IMR-90 (cell line): Measurements from ENCODE around the gene NEIL1. TPM values are rescaled to one million over a fixed set of nuclear protein-coding genes. Genes with fewer than 3 reads are reported as not detected.
"Not testable (repeated sequence)": the region's sequence is repeated elsewhere in the genome, so short reads cannot be mapped to it uniquely, and the experiment has no call there.

ENCODE experiments used
- ATAC-seq: fragments of 200-7000 bp; cut with Tn5 transposase; 2 replicates; pipeline ENCODE4 v1.9.1; 2020; ENCODE audit warnings: low read depth, mild to moderate bottlenecking, moderate library complexity
- BruUV-seq: library from RNA; stranded (reverse); fragments of 400-500 nt; replicated peaks from 2 replicates; lab custom pipeline; 2021; lab: Mats Ljungman, UMichigan
- CTCF ChIA-PET: fragments of 300-600 bp; formaldehyde crosslinking; extraction: SDS; loops from one replicate; lab custom pipeline; 2021; ENCODE audit warnings: antibody characterized with exemption; lab: Yijun Ruan, JAX
- POLR2A ChIA-PET: fragments of 300-600 bp; sonication (Branson Sonifier 250); formaldehyde crosslinking; loops from one replicate; lab custom pipeline; 2022; ENCODE audit warnings: antibody characterized with exemption; ENCODE audit not compliant: unreplicated experiment; lab: Charles Lee
- DNase-seq: peaks from one replicate; pipeline ENCODE4 v3.0.0; 2013
- H2AFZ ChIP-seq: replicated peaks from 2 replicates; pipeline ENCODE3; 2013; ENCODE audit warnings: low read length, mild to moderate bottlenecking; ENCODE audit not compliant: poor library complexity
- H2AK5ac ChIP-seq: 2 replicates; pipeline ENCODE4 v1.6.1; 2013; ENCODE audit warnings: low read depth, low read length, inconsistent platforms
- H2AK9ac ChIP-seq: replicated peaks from 2 replicates; pipeline ENCODE3; 2013; ENCODE audit warnings: mild to moderate bottlenecking, low read depth, low read length, moderate library complexity; ENCODE audit not compliant: poor library complexity
- H2BK120ac ChIP-seq: 2 replicates; pipeline ENCODE4 v1.6.1; 2013; ENCODE audit warnings: low read depth, low read length, inconsistent platforms
- H2BK15ac ChIP-seq: 3 replicates; pipeline ENCODE4 v1.6.1; 2013; ENCODE audit warnings: low read depth, low read length, inconsistent platforms
- H2BK20ac ChIP-seq: 2 replicates; pipeline ENCODE4 v1.6.1; 2013; ENCODE audit warnings: low read depth, mild to moderate bottlenecking, inconsistent platforms, low read length, moderate library complexity
- H2BK5ac ChIP-seq: 2 replicates; pipeline ENCODE4 v1.6.1; 2013; ENCODE audit warnings: mild to moderate bottlenecking, low read depth, low read length, inconsistent platforms; ENCODE audit not compliant: poor library complexity, severe bottlenecking
- H3K14ac ChIP-seq: replicated peaks from 2 replicates; pipeline ENCODE4 v1.6.1; 2013; ENCODE audit warnings: low read depth, low read length, inconsistent platforms
- H3K18ac ChIP-seq: 2 replicates; pipeline ENCODE4 v1.6.1; 2013; ENCODE audit warnings: low read depth, low read length, control low read depth
- H3K23ac ChIP-seq: 2 replicates; pipeline ENCODE4 v1.6.1; 2013; ENCODE audit warnings: low read depth, low read length, inconsistent platforms
- H3K27ac ChIP-seq: 2 replicates; pipeline ENCODE4 v1.5.1; 2013; ENCODE audit warnings: mild to moderate bottlenecking, control low read depth, low read length; ENCODE audit not compliant: insufficient read depth
- H3K27me3 ChIP-seq: 2 replicates; pipeline ENCODE4 v1.6.1; 2013; ENCODE audit warnings: low read length; ENCODE audit not compliant: control insufficient read depth, insufficient read depth
- H3K36me3 ChIP-seq: 2 replicates; pipeline ENCODE4 v1.6.1; 2013; ENCODE audit warnings: low read length, mixed read lengths; ENCODE audit not compliant: control insufficient read depth, insufficient read depth
- H3K4ac ChIP-seq: 2 replicates; pipeline ENCODE4 v1.6.1; 2013; ENCODE audit warnings: low read depth, low read length, inconsistent platforms
- H3K4me1 ChIP-seq: 2 replicates; pipeline ENCODE4 v1.6.1; 2013; ENCODE audit warnings: low read length, mixed read lengths; ENCODE audit not compliant: control insufficient read depth, insufficient read depth
- H3K4me2 ChIP-seq: 2 replicates; pipeline ENCODE4 v1.6.1; 2013; ENCODE audit warnings: low read depth, mild to moderate bottlenecking, control low read depth, low read length, moderate library complexity
- H3K4me3 ChIP-seq: 2 replicates; pipeline ENCODE4 v1.5.1; 2013; ENCODE audit warnings: low read depth, mild to moderate bottlenecking, control low read depth, low read length, moderate library complexity; ENCODE audit not compliant: insufficient read depth
- H3K56ac ChIP-seq: 2 replicates; pipeline ENCODE4 v1.6.1; 2013; ENCODE audit warnings: low read length, inconsistent platforms; ENCODE audit not compliant: insufficient read depth; ENCODE audit errors: extremely low read depth
- H3K79me1 ChIP-seq, 2 experiments: 2 replicates each; pipeline ENCODE4 v1.6.1; 2013; ENCODE audit warnings: low read length in 2 of 2, inconsistent platforms in 1 of 2, low read depth in 1 of 2
- H3K9ac ChIP-seq: 2 replicates; pipeline ENCODE4 v1.6.1; 2013; ENCODE audit warnings: low read depth, low read length, control low read depth
- H3K9me1 ChIP-seq: 2 replicates; pipeline ENCODE4 v1.6.1; 2013; ENCODE audit warnings: low read length, inconsistent platforms; ENCODE audit not compliant: insufficient read depth
- H3K9me3 ChIP-seq: 2 replicates; pipeline ENCODE4 v1.6.1; 2013; ENCODE audit warnings: low read length; ENCODE audit not compliant: control insufficient read depth, insufficient read depth
- H4K20me1 ChIP-seq: 2 replicates; pipeline ENCODE4 v1.6.1; 2013; ENCODE audit warnings: low read length, inconsistent platforms; ENCODE audit not compliant: insufficient read depth
- H4K5ac ChIP-seq: 2 replicates; pipeline ENCODE4 v1.6.1; 2013; ENCODE audit warnings: mild to moderate bottlenecking, low read depth, low read length, control low read depth
- H4K8ac ChIP-seq, 2 experiments: 2 replicates each; pipeline ENCODE4 v1.6.1; 2013; ENCODE audit warnings: low read depth in 2 of 2, low read length in 2 of 2, control low read depth in 1 of 2, inconsistent platforms in 1 of 2
- H4K91ac ChIP-seq: 2 replicates; pipeline ENCODE4 v1.6.1; 2013; ENCODE audit warnings: low read depth, low read length, inconsistent platforms; ENCODE audit not compliant: insufficient read depth
- WGBS, 2 experiments: methylation state at CpG; one replicate each; pipeline versions ENCODE4 v1.1.5 to v1.1.7; 2013; ENCODE audit warnings: missing lambda C conversion rate in 2 of 2; ENCODE audit not compliant: insufficient read length in 1 of 2; ENCODE audit errors: extremely low coverage in 2 of 2; 5-methylcytosine and 5-hydroxymethylcytosine counted together
- dilution Hi-C: fragments of 300-500 bp; cut with HindIII; formaldehyde crosslinking; loops from one replicate; pipeline ENCODE4 v1.14.3; 2018; ENCODE audit warnings: low sequenced_read_pairs; ENCODE audit not compliant: unreplicated experiment
- in situ Hi-C: fragments of 300-500 bp; cut with MboI; formaldehyde crosslinking; loops from 3 replicates; pipeline ENCODE4 v1.14.3; 2019; ENCODE audit warnings: low sequenced_read_pairs, inconsistent platforms, mixed read lengths
- intact Hi-C: fragments of 100-400 bp; cut with micrococcal nuclease; formaldehyde crosslinking; loops from 2 replicates; pipeline ENCODE4 v1.10.0; 2022
- polyA plus RNA-seq, 3 experiments: library from polyadenylated mRNA; depleted of rRNA; stranded (reverse); fragments of >200 nt; gene quantifications; 2 replicates each; pipeline ENCODE4 v1.2.3, GENCODE V29; 2012; ENCODE audit warnings: low replicate concordance in 1 of 3
- total RNA-seq: library from RNA; depleted of rRNA; stranded (reverse); fragments of >200 nt; gene quantifications from 2 replicates; pipeline ENCODE4 v1.2.3, GENCODE V29; 2012
- TF ChIP-seq, protein P1 (sequence below): conservative IDR thresholded peaks from 2 replicates; pipeline ENCODE4 v1.5.1; 2012; ENCODE audit warnings: mild to moderate bottlenecking, low read depth, low read length, improper control_type of control experiment

NEIL1 gene
- total and polyA plus RNA-seq, 2 of the 4 experiments (the other 2 are of a cell fraction) = 1.1 to 3.6 TPM

DNA sequence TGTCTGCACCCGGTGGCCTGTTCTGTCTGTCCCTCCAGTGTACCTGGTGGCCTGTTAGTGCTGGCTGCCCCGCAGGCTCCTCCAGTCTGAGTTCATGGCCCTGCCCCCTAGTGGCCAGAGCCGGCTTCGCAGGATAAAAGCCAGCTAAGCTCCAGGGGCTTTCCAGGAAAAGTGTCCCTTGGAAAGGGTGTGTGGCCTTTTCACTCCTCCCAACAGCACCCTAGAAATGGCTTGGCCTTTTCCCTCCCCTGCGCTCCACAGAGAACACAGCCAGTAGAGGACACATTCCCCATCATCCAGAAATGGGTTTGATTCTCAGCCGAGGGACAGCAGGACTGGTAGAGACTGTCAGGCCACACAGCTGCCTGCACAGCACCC lies 47.5 kb upstream of the NEIL1 start:
- H4K91ac ChIP-seq, H3K4me2 ChIP-seq, H2BK15ac ChIP-seq, H3K36me3 ChIP-seq, H3K4me3 ChIP-seq, H3K27me3 ChIP-seq, dilution Hi-C loops, H3K27ac ChIP-seq, CTCF ChIA-PET, H2BK120ac ChIP-seq, in situ Hi-C loops, H3K79me1 ChIP-seq, H3K9me1 ChIP-seq, H2BK20ac ChIP-seq, H3K14ac ChIP-seq, H3K9ac ChIP-seq, H3K56ac ChIP-seq, H3K9me3 ChIP-seq, H4K20me1 ChIP-seq, H3K18ac ChIP-seq, BruUV-seq, H2BK5ac ChIP-seq, H4K8ac ChIP-seq, H4K5ac ChIP-seq, H2AK9ac ChIP-seq, H3K4me1 ChIP-seq, H2AFZ ChIP-seq, H3K23ac ChIP-seq, H3K4ac ChIP-seq, DNase-seq, H2AK5ac ChIP-seq, POLR2A ChIA-PET, intact Hi-C loops: not testable (repeated sequence)
- ATAC-seq = peak; percentile 85
- WGBS, 2 experiments = no CpG with 5 or more reads among the region's 6 CpGs
- TF ChIP-seq, protein P1, sequence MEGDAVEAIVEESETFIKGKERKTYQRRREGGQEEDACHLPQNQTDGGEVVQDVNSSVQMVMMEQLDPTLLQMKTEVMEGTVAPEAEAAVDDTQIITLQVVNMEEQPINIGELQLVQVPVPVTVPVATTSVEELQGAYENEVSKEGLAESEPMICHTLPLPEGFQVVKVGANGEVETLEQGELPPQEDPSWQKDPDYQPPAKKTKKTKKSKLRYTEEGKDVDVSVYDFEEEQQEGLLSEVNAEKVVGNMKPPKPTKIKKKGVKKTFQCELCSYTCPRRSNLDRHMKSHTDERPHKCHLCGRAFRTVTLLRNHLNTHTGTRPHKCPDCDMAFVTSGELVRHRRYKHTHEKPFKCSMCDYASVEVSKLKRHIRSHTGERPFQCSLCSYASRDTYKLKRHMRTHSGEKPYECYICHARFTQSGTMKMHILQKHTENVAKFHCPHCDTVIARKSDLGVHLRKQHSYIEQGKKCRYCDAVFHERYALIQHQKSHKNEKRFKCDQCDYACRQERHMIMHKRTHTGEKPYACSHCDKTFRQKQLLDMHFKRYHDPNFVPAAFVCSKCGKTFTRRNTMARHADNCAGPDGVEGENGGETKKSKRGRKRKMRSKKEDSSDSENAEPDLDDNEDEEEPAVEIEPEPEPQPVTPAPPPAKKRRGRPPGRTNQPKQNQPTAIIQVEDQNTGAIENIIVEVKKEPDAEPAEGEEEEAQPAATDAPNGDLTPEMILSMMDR = peak; percentile 13; the same call in 1 of the 2 replicates

DNA sequence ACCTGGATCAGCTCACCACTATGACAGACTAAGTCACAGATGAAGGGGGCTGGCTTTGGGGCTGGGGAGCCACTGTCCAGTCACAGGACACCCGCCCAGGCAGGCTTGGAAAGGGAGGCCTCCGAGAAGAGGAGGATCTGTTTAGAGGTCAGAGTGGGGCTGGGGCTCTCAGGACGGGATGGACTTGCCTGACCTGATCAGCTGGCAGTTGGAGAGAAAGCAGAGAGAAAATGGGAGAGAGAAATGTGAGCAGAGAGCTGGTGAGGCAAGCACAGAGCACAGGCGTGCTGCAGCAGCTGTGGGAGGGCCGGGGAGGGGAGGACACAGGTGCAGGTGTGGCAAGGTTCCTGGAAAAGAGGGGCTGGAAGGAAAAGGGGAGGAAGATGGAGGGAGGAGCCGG lies 46.8 kb upstream of the NEIL1 start:
- H3K56ac ChIP-seq, H3K9me1 ChIP-seq, DNase-seq, H3K4me2 ChIP-seq, H3K9ac ChIP-seq, H4K8ac ChIP-seq, CTCF ChIA-PET, H3K9me3 ChIP-seq, H2BK20ac ChIP-seq, H2BK15ac ChIP-seq, H3K4me3 ChIP-seq, H3K23ac ChIP-seq, H4K5ac ChIP-seq, H2BK120ac ChIP-seq, H4K91ac ChIP-seq, dilution Hi-C loops, H3K27ac ChIP-seq, ATAC-seq, H3K14ac ChIP-seq, in situ Hi-C loops, H2AK9ac ChIP-seq, H3K79me1 ChIP-seq, H2AFZ ChIP-seq, H2BK5ac ChIP-seq, POLR2A ChIA-PET, H3K36me3 ChIP-seq, H3K4ac ChIP-seq, H3K4me1 ChIP-seq, H3K18ac ChIP-seq, H2AK5ac ChIP-seq, H4K20me1 ChIP-seq, BruUV-seq: not testable (repeated sequence)
- WGBS, 2 experiments = 26% methylated on average over 3 of the region's 6 CpGs; no CpG with 5 or more reads in 1 of the 2 experiments
- peaks cover 12% of the 10 kb centered on the region for H3K27me3 ChIP-seq
- intact Hi-C loops = loop anchor here (10.0 kb wide), 2 partner anchors 55 to 275 kb away; partner anchors contain the start of gene PPCDC
